Lower leg skin (tissue), 3 donors: ENCODE measurements around the gene ZBTB7C.

Experiments
- POLR2A ChIP-seq, 2 donors: fragments of 450-650 bp; IDR thresholded peaks; one replicate each; pipeline ENCODE4 v1.6.1; 2016 to 2017; ENCODE audit warnings: antibody characterized with exemption in 2 of 2, mild to moderate bottlenecking in 1 of 2, moderate library complexity in 1 of 2
- TF ChIP-seq, protein P1 (sequence below), 3 donors: fragments of 450-650 bp; IDR thresholded peaks; one replicate each; pipeline ENCODE4 v1.5.1; 2016; ENCODE audit warnings: antibody characterized with exemption in 3 of 3, mild to moderate bottlenecking in 3 of 3, moderate library complexity in 2 of 3

DNA sequence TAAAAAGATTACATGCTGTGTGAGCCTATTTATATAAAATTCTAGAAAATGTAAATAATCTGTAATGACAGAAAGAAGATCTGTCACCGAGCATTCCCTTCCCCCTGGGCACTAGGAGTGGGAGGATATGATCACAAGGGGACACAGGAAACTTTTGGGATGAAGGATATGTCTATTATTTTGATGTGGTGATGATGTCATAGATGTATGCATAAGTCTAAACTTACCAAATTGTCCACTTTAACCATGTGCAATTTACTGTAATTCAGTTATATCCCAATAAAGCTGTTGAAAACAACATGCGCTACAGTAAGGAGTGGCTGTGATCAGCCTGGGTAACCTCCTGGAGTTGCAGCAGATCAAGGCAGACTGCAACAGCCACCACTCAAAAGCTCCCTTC is 148.9 kb downstream of the ZBTB7C start:
- no peak for TF ChIP-seq POLR2A (IDR thresholded peaks at IDR 0.05)
- TF ChIP-seq, protein P1, sequence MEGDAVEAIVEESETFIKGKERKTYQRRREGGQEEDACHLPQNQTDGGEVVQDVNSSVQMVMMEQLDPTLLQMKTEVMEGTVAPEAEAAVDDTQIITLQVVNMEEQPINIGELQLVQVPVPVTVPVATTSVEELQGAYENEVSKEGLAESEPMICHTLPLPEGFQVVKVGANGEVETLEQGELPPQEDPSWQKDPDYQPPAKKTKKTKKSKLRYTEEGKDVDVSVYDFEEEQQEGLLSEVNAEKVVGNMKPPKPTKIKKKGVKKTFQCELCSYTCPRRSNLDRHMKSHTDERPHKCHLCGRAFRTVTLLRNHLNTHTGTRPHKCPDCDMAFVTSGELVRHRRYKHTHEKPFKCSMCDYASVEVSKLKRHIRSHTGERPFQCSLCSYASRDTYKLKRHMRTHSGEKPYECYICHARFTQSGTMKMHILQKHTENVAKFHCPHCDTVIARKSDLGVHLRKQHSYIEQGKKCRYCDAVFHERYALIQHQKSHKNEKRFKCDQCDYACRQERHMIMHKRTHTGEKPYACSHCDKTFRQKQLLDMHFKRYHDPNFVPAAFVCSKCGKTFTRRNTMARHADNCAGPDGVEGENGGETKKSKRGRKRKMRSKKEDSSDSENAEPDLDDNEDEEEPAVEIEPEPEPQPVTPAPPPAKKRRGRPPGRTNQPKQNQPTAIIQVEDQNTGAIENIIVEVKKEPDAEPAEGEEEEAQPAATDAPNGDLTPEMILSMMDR (IDR thresholded peaks at IDR 0.05): no peak
